Fibroblast of skin of scalp (primary cell): Measurements from ENCODE around the gene PTBP3.
A peak's percentile ranks its signal among the peaks of the same experiment; 100 is the strongest.
"Not testable (repeated sequence)": the region's sequence is repeated elsewhere in the genome, so short reads cannot be mapped to it uniquely, and the experiment has no call there.

Experiments
- DNase-seq: peaks from one replicate; pipeline ENCODE4 v3.0.0-alpha.2; 2013

Gene PTBP3

GRCh38 chr9:112200711-112201110 is 132.7 kb downstream of the PTBP3 start:
- no peak for DNase-seq

GRCh38 chr9:112198646-112199045 is 134.8 kb downstream of the PTBP3 start:
- no peak for DNase-seq

GRCh38 chr9:112194969-112195431 is 138.4 kb downstream of the PTBP3 start:
- no peak for DNase-seq

GRCh38 chr9:112193572-112194288 is 139.7 kb downstream of the PTBP3 start:
- no peak for DNase-seq

GRCh38 chr9:112190320-112190719 is 143.1 kb downstream of the PTBP3 start:
- not testable (repeated sequence) for DNase-seq

GRCh38 chr9:112188884-112189283 is 144.5 kb downstream of the PTBP3 start:
- no peak for DNase-seq

GRCh38 chr9:112187404-112187803 is 146.0 kb downstream of the PTBP3 start:
- no peak for DNase-seq

GRCh38 chr9:112186695-112187094 is 146.7 kb downstream of the PTBP3 start:
- no peak for DNase-seq

- DNase-seq: no peak
Observed at GRCh38 chr9:112184946-112185345, 148.5 kb downstream of the PTBP3 start.

GRCh38 chr9:112184221-112184620 is 149.2 kb downstream of the PTBP3 start:
- DNase-seq: no peak

GRCh38 chr9:112180387-112180881 is 153.0 kb downstream of the PTBP3 start:
- no peak for DNase-seq

GRCh38 chr9:112179816-112180215 is 153.6 kb downstream of the PTBP3 start:
- peak; percentile 38 for DNase-seq

- DNase-seq: no peak
Observed at GRCh38 chr9:112176524-112176923, 156.9 kb downstream of the PTBP3 start.

- no peak for DNase-seq
Observed at GRCh38 chr9:112175796-112176315, 157.6 kb downstream of the PTBP3 start.

- peak; percentile 26 for DNase-seq
Observed at GRCh38 chr9:112174965-112175795, 158.2 kb downstream of the PTBP3 start, which contains the start of gene SUSD1. Gene SUSD1, minus strand, starts transcription at chr9:112175297. Its CDS starts 62 bp downstream, at chr9:112175235.

- DNase-seq: peak; percentile 64
Observed at GRCh38 chr9:112174222-112174964, 159.0 kb downstream of the PTBP3 start.

GRCh38 chr9:112173489-112174221 is 159.8 kb downstream of the PTBP3 start:
- no peak for DNase-seq

GRCh38 chr9:112170968-112171367 is 162.5 kb downstream of the PTBP3 start:
- DNase-seq: no peak

GRCh38 chr9:112170235-112170634 is 163.2 kb downstream of the PTBP3 start:
- DNase-seq: no peak

GRCh38 chr9:112169368-112169767 is 164.1 kb downstream of the PTBP3 start:
- DNase-seq: no peak

GRCh38 chr9:112168197-112168596 is 165.2 kb downstream of the PTBP3 start:
- DNase-seq: no peak
